HG02678 (cell line): ENCODE results near the gene NLRP9.
A peak's percentile ranks its signal among the peaks of the same experiment; 100 is the strongest.

Experiments
- ATAC-seq: cut with Tn5 transposase; IDR thresholded peaks from one replicate; pipeline ENCODE4 v1.9.1; 2021; ENCODE audit warnings: mild to moderate bottlenecking, moderate library complexity; ENCODE audit not compliant: unreplicated experiment

The NLRP9 gene

GRCh38 chr19:55674841-55675660 is 63.2 kb downstream of the NLRP9 start, which contains the start of gene EPN1:
EPN1 (plus strand) TSS chr19:55675226; CDS start chr19:55678628, 3,402 bp downstream.
- ATAC-seq, result peak; percentile 68

GRCh38 chr19:55674459-55674840 is 63.8 kb downstream of the NLRP9 start:
- no peak for ATAC-seq

GRCh38 chr19:55673889-55674288 is 64.3 kb downstream of the NLRP9 start:
- ATAC-seq, result no peak

- no peak for ATAC-seq
These were observed 64.7 kb downstream of the NLRP9 start for GRCh38 chr19:55673465-55673864.

- no peak for ATAC-seq
These were observed 65.8 kb downstream of the NLRP9 start for GRCh38 chr19:55672418-55672817.

GRCh38 chr19:55671054-55671378 is 67.2 kb downstream of the NLRP9 start:
- ATAC-seq, result no peak

- no peak for ATAC-seq
These were observed 67.7 kb downstream of the NLRP9 start for GRCh38 chr19:55670280-55671053.

- no peak for ATAC-seq
These were observed 68.6 kb downstream of the NLRP9 start for GRCh38 chr19:55669418-55670279.

- ATAC-seq, result no peak
These were observed 69.4 kb downstream of the NLRP9 start for GRCh38 chr19:55668603-55669348.

GRCh38 chr19:55667958-55668357 is 70.2 kb downstream of the NLRP9 start:
- ATAC-seq, result no peak

- ATAC-seq, result no peak
These were observed 70.7 kb downstream of the NLRP9 start for GRCh38 chr19:55667511-55667910.

GRCh38 chr19:55667006-55667381 is 71.2 kb downstream of the NLRP9 start:
- no peak for ATAC-seq

- no peak for ATAC-seq
These were observed 71.7 kb downstream of the NLRP9 start for GRCh38 chr19:55666343-55667005.

- ATAC-seq, result no peak
These were observed 74.2 kb downstream of the NLRP9 start for GRCh38 chr19:55663846-55664536.

GRCh38 chr19:55661826-55662225 is 76.4 kb downstream of the NLRP9 start:
- ATAC-seq, result no peak

- ATAC-seq, result no peak
These were observed 77.2 kb downstream of the NLRP9 start for GRCh38 chr19:55660991-55661390.

- ATAC-seq, result no peak
These were observed 77.8 kb downstream of the NLRP9 start for GRCh38 chr19:55660404-55660803.

- ATAC-seq, result no peak
These were observed 78.4 kb downstream of the NLRP9 start for GRCh38 chr19:55659822-55660221.

GRCh38 chr19:55658846-55659459 is 79.2 kb downstream of the NLRP9 start:
- ATAC-seq, result no peak
